ENCODE measurements around the gene PRKAG2.

Gene PRKAG2

GRCh38 chr7:151840088-151840910 is 36.6 kb downstream of the PRKAG2 start:
- TF ChIP-seq CTCF (conservative IDR thresholded peaks at IDR 0.05; ENCODE audit: low read depth) = no peak

GRCh38 chr7:151839451-151839921 is 37.4 kb downstream of the PRKAG2 start:
- POLR2A ChIA-PET (ENCODE audit: low non-redundant PET) = no interaction called here
- DNase-seq (ENCODE audit: low spot score) = no peak
- CTCF ChIA-PET = no interaction called here
- TF ChIP-seq CTCF (conservative IDR thresholded peaks at IDR 0.05; ENCODE audit: low read depth) = no peak
- H3K27ac ChIP-seq = no peak overlapping the region

More at GRCh38 chr7:151840088-151840910, 36.6 kb downstream of the PRKAG2 start:
- H3K27ac ChIP-seq = no peak overlapping the region
- CTCF ChIA-PET = no interaction called here
- DNase-seq (ENCODE audit: low spot score) = no peak
- POLR2A ChIA-PET (ENCODE audit: low non-redundant PET) = no interaction called here

GRCh38 chr7:151838861-151839381 is 38.0 kb downstream of the PRKAG2 start:
- no peak for DNase-seq (ENCODE audit: low spot score)
- ChIA-PET POLR2A (ENCODE audit: low non-redundant PET) (no interaction called here), CTCF (no interaction called here)
- H3K27ac ChIP-seq = no peak overlapping the region
- TF ChIP-seq CTCF (conservative IDR thresholded peaks at IDR 0.05; ENCODE audit: low read depth) = no peak

GRCh38 chr7:151838072-151838471 is 38.8 kb downstream of the PRKAG2 start:
- DNase-seq (ENCODE audit: low spot score) = no peak
- no peak for TF ChIP-seq CTCF (conservative IDR thresholded peaks at IDR 0.05; ENCODE audit: low read depth)
- CTCF ChIA-PET = interaction anchor here (0.6 kb wide), 1 partner anchor 476 kb away, joined by 3 read pairs; no protein-coding TSS in a partner anchor
- H3K27ac ChIP-seq = no peak overlapping the region
- POLR2A ChIA-PET (ENCODE audit: low non-redundant PET) = no interaction called here

- no peak for DNase-seq (ENCODE audit: low spot score)
- POLR2A ChIA-PET (ENCODE audit: low non-redundant PET) = no interaction called here
- no peak for TF ChIP-seq CTCF (conservative IDR thresholded peaks at IDR 0.05; ENCODE audit: low read depth)
- CTCF ChIA-PET = no interaction called here
- H3K27ac ChIP-seq = no peak overlapping the region
These were observed 39.5 kb downstream of the PRKAG2 start for GRCh38 chr7:151837285-151838042.

- ChIA-PET POLR2A (ENCODE audit: low non-redundant PET) (no interaction called here), CTCF (no interaction called here)
- no peak overlapping the region for H3K27ac ChIP-seq
- TF ChIP-seq CTCF (conservative IDR thresholded peaks at IDR 0.05; ENCODE audit: low read depth) = no peak
- no peak for DNase-seq (ENCODE audit: low spot score)
These were observed 40.0 kb downstream of the PRKAG2 start for GRCh38 chr7:151836927-151837205.

Measured in RWPE1 (cell line).